GM19239 (cell line): ENCODE results near the gene WDR17.

Experiments used
- DNase-seq: peaks from one replicate; pipeline ENCODE4 v3.0.0; 2011; ENCODE audit warnings: low spot score; ENCODE audit not compliant: insufficient read length
- FAIRE-seq: peaks from 2 replicates; lab custom pipeline; 2011; peaks lifted over from hg19 to GRCh38; lab: Jason Lieb, UNC

The WDR17 gene

GRCh38 chr4:176065435-176066291, at the start of gene WDR17:
TSS of gene WDR17 (plus strand) at chr4:176065841. CDS start at chr4:176111581, 45,740 bp downstream.
- DNase-seq (peak; percentile 74), FAIRE-seq (peak; percentile 88)

GRCh38 chr4:176016601-176017000, 49.0 kb upstream of the WDR17 start:
- DNase-seq (no peak), FAIRE-seq (no peak)

DNA sequence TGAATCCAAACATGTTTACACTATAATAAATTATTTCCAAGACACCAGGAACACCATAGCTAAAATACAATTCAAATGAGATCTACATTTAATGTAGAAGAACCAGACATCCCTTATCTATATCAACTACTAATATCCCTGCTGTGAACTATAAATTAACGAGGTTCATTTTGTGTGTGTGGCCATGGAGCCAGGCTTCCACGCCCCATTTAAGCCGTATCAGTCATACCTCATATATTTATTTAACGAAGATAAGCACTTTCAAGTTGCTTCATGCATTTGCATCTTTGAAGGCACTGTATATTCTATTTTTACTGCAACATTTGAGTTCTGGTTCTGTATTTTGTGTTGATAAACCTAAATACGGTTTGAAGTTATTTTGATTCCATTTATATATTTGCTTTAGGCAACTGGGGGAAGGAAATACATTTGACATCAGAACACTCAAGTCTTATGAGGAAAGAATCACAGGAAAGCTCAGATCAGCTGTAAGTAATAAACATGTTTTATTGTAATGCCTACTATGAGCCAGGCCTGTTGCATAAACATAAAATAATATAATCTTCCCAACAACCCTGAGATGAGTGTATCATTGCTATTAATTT, 45.1 kb upstream of the WDR17 start:
- DNase-seq (no peak), FAIRE-seq (no peak)

GRCh38 chr4:176030391-176030790, 35.2 kb upstream of the WDR17 start:
- FAIRE-seq (no peak), DNase-seq (no peak)

GRCh38 chr4:176031922-176032321, 33.7 kb upstream of the WDR17 start:
- DNase-seq, result no peak
- no peak for FAIRE-seq

DNA sequence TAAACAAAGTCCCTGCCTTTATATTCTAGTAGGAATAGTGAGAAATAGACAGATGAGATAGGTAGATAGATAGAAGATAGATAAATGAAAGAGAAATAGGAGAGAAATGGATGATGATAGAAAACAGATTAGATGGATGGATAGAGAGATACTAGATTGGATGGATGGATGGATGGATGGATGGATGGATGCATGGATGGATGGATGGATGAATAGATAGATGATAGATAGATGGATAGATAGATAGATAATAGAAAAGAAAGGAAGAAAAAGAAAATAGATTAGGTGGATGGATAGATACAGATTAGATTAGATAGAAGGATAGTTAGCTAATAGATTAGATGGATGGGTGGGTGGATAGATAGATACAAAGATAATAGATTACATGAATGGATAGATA, 33.2 kb upstream of the WDR17 start:
- DNase-seq, result no peak
- no peak for FAIRE-seq

DNA sequence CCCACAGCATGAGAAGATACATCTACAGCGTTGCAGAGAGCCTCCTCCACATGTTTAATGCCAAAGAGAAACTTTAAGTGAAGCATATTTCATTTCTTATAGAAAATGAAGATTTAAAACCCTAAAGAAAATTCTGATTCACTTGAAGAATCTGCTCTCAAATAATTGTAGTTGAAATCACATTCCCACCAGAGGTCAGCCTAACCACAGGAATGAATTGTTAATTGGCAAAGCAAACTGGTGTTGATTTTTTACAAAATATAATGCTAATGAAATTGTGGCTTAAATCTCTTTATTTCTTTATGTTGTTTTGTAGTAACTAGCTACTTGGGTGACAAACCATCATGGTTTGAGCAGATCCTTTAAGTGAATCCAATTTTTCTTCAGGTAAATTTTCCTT, 31.1 kb upstream of the WDR17 start:
- FAIRE-seq (peak; percentile 4), DNase-seq (no peak)

DNA sequence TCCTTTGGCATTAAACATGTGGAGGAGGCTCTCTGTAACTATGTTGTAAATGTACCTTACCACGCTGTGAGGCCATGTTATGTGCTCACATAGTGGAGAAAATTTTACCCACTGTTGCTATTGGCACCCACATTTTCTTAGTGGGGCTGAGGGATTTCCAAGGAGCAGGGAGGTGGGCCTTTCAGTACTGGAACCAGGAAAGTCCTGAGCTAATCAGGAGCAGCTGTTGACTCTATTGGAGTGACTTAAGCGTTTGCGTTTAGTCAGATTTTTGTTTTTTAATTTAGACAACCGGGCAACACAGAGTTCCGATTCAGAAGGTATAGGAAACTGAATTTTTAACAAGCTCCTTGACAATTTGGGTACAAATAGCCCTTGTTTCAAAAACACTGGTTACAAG, 30.7 kb upstream of the WDR17 start:
- DNase-seq (no peak), FAIRE-seq (no peak)

- FAIRE-seq (no peak), DNase-seq (no peak)
These were observed 28.9 kb upstream of the WDR17 start for GRCh38 chr4:176036585-176037205.

DNA sequence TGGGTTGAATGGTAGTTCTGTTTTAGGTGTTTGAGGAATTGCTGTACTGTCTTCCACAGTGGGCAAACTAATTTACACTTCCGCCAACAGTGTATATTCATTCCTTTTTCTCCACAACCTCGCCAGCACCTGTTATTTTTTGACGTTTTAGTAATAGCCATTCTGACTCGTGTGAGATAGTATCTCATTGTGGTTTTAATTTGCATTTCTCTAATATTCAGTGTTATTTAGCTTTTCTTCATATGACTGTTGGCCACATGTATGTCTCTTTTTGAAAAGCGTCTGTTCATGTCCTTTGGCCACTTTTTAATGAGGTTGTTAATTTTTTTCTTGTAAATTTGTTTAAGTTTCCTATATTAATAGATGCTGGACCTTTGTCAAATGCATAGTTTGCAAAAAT, 26.9 kb upstream of the WDR17 start:
- DNase-seq, result no peak
- no peak for FAIRE-seq

DNA sequence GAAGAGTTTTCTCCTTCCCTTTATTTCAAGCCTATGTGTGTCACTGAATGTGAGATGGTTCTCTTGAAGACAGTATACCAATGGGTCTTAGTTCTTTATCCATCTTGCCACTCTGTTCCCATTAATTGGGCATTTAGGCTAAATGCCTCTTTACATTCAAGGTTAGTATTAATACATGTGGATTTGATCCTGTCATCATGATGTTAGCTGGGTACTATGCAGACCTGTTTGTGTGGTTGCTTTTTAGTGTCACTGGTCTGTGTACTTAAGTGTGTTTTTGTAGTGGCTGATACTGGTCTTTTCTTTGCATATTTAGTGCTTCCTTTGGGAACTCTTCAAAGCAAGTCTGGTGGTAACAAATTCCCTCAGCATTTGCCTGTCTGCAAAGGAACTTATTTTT, 23.4 kb upstream of the WDR17 start:
- DNase-seq (no peak), FAIRE-seq (no peak)

GRCh38 chr4:176043838-176044588, 21.6 kb upstream of the WDR17 start:
- no peak for FAIRE-seq
- no peak for DNase-seq

DNA sequence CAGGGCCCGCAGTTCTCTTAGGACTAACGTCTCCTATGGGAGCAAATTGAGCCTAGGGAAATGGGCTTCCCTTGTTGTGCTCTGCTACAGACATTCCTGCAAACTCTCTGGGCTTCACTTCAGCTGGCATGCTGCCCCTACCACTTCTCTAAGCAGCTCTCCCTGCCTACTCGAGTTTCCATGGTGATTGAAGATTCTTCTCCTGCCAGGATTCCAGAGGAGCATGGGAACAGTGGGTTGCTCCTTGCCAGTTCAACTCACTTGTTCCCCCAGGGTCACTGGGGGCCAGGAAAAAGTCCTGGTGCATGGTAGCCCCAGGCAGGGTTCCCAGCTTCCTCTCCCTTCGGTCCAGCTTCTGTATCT, 21.1 kb upstream of the WDR17 start:
- no peak for FAIRE-seq

DNA sequence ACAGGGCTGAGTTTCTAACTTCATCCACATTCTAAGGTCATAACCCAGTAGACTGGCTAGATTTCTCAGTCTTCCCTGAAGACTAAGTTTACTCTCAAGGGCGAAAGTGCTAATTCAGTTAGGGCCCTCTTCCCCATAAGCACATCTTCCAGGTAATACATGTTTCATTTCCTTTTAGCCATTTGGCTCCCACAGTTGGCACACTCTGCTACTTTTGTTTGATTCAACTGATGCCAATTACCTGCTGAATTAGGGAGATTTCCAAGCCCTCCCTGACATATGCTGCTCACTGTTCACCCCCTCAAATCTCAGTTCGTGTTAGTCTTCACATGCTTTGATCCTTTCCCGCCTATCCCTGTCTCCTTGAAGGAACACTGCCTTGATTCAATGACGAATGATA, 17.0 kb upstream of the WDR17 start:
- no peak for DNase-seq

More for the DNA sequence above, 21.1 kb upstream of the WDR17 start:
- no peak for DNase-seq

DNA sequence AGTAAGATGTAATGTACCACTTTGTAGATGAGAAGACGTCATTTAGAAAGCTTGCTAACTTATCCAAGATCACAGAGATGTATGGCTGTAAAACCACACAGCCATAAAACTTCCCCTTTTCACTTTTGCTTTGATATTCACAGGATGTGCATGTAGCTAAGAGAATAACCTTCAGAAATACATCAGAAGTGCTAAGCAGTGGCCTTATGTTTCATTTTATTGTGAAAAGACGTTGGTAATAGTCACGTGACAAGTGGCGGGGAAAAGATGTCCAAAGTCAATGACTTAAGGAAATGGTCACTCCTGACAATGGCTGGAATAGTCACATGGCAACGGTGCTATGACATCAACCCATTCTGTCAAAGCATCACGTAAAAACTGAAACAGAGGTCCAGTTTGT, 12.9 kb upstream of the WDR17 start:
- DNase-seq, result no peak
- no peak for FAIRE-seq

More for the DNA sequence above, 17.0 kb upstream of the WDR17 start:
- FAIRE-seq, result no peak

DNA sequence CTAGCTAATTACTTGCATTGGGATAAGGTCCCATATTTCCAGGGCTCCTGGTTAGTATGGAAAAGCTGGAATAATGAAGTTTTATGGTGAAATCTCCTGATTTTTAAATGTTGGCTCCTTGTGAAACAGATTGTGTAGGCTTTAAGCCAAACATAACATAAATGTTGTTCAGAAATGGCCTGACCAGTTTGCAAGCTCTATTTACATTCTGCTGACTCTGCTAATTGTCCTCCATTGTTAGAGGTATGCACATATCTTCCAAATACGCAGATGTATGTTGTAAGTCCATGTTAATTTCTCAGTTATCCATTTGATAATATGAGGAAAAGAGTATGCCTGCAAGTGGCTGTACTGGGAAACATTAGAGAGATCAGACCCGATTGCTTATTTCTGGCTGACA, 11.9 kb upstream of the WDR17 start:
- DNase-seq (no peak), FAIRE-seq (no peak)

DNA sequence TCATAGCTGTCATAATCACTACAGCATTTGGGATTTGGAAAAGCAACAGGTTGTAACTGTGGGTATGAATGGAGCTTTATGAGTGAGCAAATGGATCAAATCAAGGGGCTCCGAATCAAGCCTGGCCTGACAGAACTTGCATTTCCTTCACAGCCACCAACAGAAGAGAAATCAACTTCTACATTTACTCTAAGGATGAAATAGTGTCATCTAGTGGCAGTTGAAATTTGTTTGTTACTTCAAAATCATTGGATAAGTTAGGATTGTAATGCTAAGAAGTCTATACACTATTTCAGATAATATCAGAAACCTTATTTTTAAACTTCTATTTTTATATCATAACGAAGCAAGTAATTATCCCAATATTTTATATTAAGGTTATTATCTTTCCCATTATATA, 10.7 kb upstream of the WDR17 start:
- FAIRE-seq, result no peak
- DNase-seq, result no peak

DNA sequence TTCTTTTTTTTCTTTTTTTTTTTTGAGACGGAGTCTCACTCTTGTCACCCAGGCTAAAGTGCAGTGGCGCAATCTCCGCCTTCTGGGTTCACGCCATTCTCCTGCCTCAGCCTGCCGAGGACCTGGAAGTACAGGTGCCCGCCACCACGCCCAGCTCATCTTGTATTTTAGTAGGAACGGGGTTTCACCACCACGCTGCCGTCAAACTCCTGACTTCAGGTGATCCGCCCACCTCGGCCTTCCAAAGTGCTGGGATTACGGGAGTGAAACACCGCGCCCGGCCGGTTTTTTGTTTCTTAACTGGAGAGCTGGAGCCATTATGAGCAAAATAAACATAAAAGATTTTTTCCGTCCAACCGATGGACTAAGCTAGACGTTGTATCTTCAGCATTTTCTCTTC, 1.9 kb upstream of the WDR17 start:
- no peak for FAIRE-seq
- no peak for DNase-seq

- FAIRE-seq, result no peak
- no peak for DNase-seq
These were observed 1.1 kb upstream of the WDR17 start for GRCh38 chr4:176064539-176064938.

GRCh38 chr4:176066757-176067156, 1.1 kb downstream of the WDR17 start:
- DNase-seq (no peak), FAIRE-seq (no peak)

DNA sequence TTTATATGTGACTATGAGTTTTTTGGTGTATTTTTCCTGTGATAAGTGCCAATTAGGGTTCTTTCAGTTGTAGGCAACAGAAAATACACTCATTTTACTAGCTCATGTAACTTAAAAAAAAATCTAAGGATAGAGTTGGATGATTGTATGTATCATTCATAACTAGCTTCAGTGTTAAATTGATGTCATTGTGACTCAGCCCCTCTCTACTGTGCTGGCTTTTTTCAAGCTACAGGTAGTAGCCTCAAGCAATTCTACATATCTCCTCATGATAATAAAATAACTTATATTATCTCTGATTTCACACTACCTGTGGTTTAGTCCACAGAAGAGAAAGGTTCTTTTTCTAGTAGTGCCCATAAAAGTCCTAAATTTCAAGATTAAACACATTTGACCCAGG, 11.9 kb downstream of the WDR17 start:
- no peak for FAIRE-seq
- DNase-seq, result no peak
